ENCODE measurements around the gene FASN. TPM values are rescaled to one million over a fixed set of nuclear protein-coding genes. Genes with fewer than 3 reads are reported as not detected.

The FASN gene
- total and polyA plus RNA-seq, 2 of the 13 experiments (the other 11 are each of a cell fraction or from before 2014, with no cell fraction given) = 51.7 to 101 TPM

GRCh38 chr17:82103553-82104451 lies 5.8 kb upstream of the FASN start (continued):
- TF ChIP-seq FOXP1 (IDR thresholded peaks at IDR 0.05) (no peak), FOXP1 (CRISPR knock-in tag; IDR thresholded peaks at IDR 0.05) (peak; percentile 51; the same call in 1 of the 2 replicates), MAFK (conservative IDR thresholded peaks at IDR 0.05 in 1 of 2, IDR thresholded peaks at IDR 0.05 in 1 of 2; ENCODE audit: low read length in 2 of 2) (no peak), TIGD3 (CRISPR knock-in tag; IDR thresholded peaks at IDR 0.05; ENCODE audit: borderline replicate concordance) (0 out of 2 replicates have a peak, but pooled peaks have one; percentile 8), KLF11 (CRISPR knock-in tag; IDR thresholded peaks at IDR 0.05) (peak; percentile 68), NFE2L2 (IDR thresholded peaks at IDR 0.05; ENCODE audit: low read length) (no peak), TEAD3 (CRISPR knock-in tag; optimal IDR thresholded peaks at IDR 0.05; ENCODE audit: borderline replicate concordance) (peak; percentile 74), NFAT5 (CRISPR knock-in tag; IDR thresholded peaks at IDR 0.05) (no peak), ATF2 (CRISPR knock-in tag; IDR thresholded peaks at IDR 0.05) (peak; percentile 82), RORA (CRISPR knock-in tag; IDR thresholded peaks at IDR 0.05) (no peak), DZIP1 (CRISPR knock-in tag; IDR thresholded peaks at IDR 0.05) (peak; percentile 98), MIER3 (CRISPR knock-in tag; IDR thresholded peaks at IDR 0.05; ENCODE audit: borderline replicate concordance) (peak; percentile 78; the same call in 1 of the 2 replicates), CHCHD3 (CRISPR knock-in tag; IDR thresholded peaks at IDR 0.05) (no peak), SPEN (CRISPR knock-in tag; IDR thresholded peaks at IDR 0.05; ENCODE audit: low read depth) (peak; percentile 82), ELF4 (CRISPR knock-in tag; IDR thresholded peaks at IDR 0.05; ENCODE audit: borderline replicate concordance) (no peak), GMEB2 (CRISPR knock-in tag; IDR thresholded peaks at IDR 0.05; ENCODE audit: low read depth) (no peak), ZSCAN9 (CRISPR knock-in tag; IDR thresholded peaks at IDR 0.05; ENCODE audit: borderline replicate concordance) (peak; percentile 37; the same call in 1 of the 2 replicates)

Data from HepG2 (cell line).